HEK293 (cell line): Measurements from ENCODE around the gene MYO1F.

Experiments used
- CTCF ChIA-PET: fragments of 350-600 bp; formaldehyde crosslinking; extraction: SDS; loops from one replicate; lab custom pipeline; 2021; ENCODE audit warnings: antibody characterized with exemption; lab: Yijun Ruan, JAX
- POLR2A ChIA-PET: fragments of 300-600 bp; formaldehyde crosslinking; extraction: SDS; loops from one replicate; lab custom pipeline; 2020; ENCODE audit warnings: antibody characterized with exemption, inconsistent platforms; lab: Yijun Ruan, JAX
- H3K27ac ChIP-seq: fragments of 200-500 bp; sonication (Bioruptor generic); 2 replicates; pipeline ENCODE4 v1.5.1; 2014; ENCODE audit warnings: low read depth, low read length, control low read depth, inconsistent platforms; ENCODE audit errors: extremely low read depth
- H3K36me3 ChIP-seq, 2 experiments: fragments of 200-500 bp in 1 of 2; sonication (Bioruptor generic) in 1 of 2; 1 replicate in 1 of 2; 2 replicates in 1 of 2; pipeline ENCODE4 v1.5.1; 2014 to 2017; ENCODE audit warnings: inconsistent platforms in 2 of 2, low read length in 2 of 2; ENCODE audit not compliant: control insufficient read depth in 2 of 2, insufficient read depth in 1 of 2
- H3K4me1 ChIP-seq: fragments of 200-500 bp; sonication (Bioruptor generic); 2 replicates; pipeline ENCODE4 v1.5.1; 2014; ENCODE audit warnings: mild to moderate bottlenecking, low read length, inconsistent platforms; ENCODE audit not compliant: control insufficient read depth, insufficient read depth
- H3K4me3 ChIP-seq: 2 replicates; pipeline ENCODE4 v1.5.1; 2011; ENCODE audit warnings: low read depth, mild to moderate bottlenecking, control low read depth, low read length, moderate library complexity
- H3K9me3 ChIP-seq: fragments of 200-500 bp; sonication (Bioruptor generic); 2 replicates; pipeline ENCODE4 v1.5.1; 2014; ENCODE audit warnings: low read depth, low read length, inconsistent platforms; ENCODE audit not compliant: control insufficient read depth, insufficient read depth
- GLIS1 ChIP-seq: fragments of 450-650 bp; formaldehyde crosslinking; IDR thresholded peaks from 2 replicates; pipeline ENCODE4 v1.5.1; 2016; ENCODE audit warnings: missing biosample characterization, missing genetic modification characterization
- MEIS1 ChIP-seq: sonication (generic); formaldehyde crosslinking; IDR thresholded peaks from 2 replicates; pipeline ENCODE4 v1.8.1; 2022; ENCODE audit warnings: missing genetic modification reagents, mild to moderate bottlenecking, borderline replicate concordance
- MZF1 ChIP-seq: fragments of 450-650 bp; formaldehyde crosslinking; IDR thresholded peaks from 2 replicates; pipeline ENCODE4 v1.5.1; 2017; ENCODE audit warnings: missing biosample characterization, missing genetic modification characterization, borderline replicate concordance
- REST ChIP-seq: fragments of 450-650 bp; formaldehyde crosslinking; IDR thresholded peaks from 2 replicates; pipeline ENCODE4 v1.5.1; 2016; ENCODE audit warnings: missing biosample characterization, missing genetic modification characterization
- SCRT2 ChIP-seq: fragments of 450-650 bp; formaldehyde crosslinking; IDR thresholded peaks from 2 replicates; pipeline ENCODE4 v1.5.1; 2016; ENCODE audit warnings: missing biosample characterization, missing genetic modification characterization
- TRIM28 ChIP-seq: IDR thresholded peaks from 2 replicates; pipeline ENCODE4 v1.6.1; 2011; ENCODE audit warnings: low read length, control low read depth, borderline replicate concordance
- ZBTB48 ChIP-seq: fragments of 450-650 bp; formaldehyde crosslinking; IDR thresholded peaks from 2 replicates; pipeline ENCODE4 v1.5.1; 2016; ENCODE audit warnings: missing biosample characterization, missing genetic modification characterization
- ZFP69B ChIP-seq: fragments of 450-650 bp; formaldehyde crosslinking; IDR thresholded peaks from 2 replicates; pipeline ENCODE4 v1.5.1; 2016; ENCODE audit warnings: missing biosample characterization, missing genetic modification characterization
- ZIC2 ChIP-seq: fragments of 450-650 bp; formaldehyde crosslinking; IDR thresholded peaks from 2 replicates; pipeline ENCODE4 v1.5.1; 2016; ENCODE audit warnings: missing biosample characterization, missing genetic modification characterization
- ZNF155 ChIP-seq: fragments of 450-650 bp; formaldehyde crosslinking; IDR thresholded peaks from 2 replicates; pipeline ENCODE4 v1.5.1; 2016; ENCODE audit warnings: missing biosample characterization, missing genetic modification characterization
- ZNF157 ChIP-seq: fragments of 450-650 bp; formaldehyde crosslinking; IDR thresholded peaks from 2 replicates; pipeline ENCODE4 v1.5.1; 2016; ENCODE audit warnings: missing biosample characterization, missing genetic modification characterization
- ZNF223 ChIP-seq: fragments of 450-650 bp; formaldehyde crosslinking; IDR thresholded peaks from 2 replicates; pipeline ENCODE4 v1.5.1; 2016; ENCODE audit warnings: missing biosample characterization, missing genetic modification characterization
- ZNF292 ChIP-seq: fragments of 450-650 bp; formaldehyde crosslinking; IDR thresholded peaks from 2 replicates; pipeline ENCODE4 v1.5.1; 2016; ENCODE audit warnings: low read depth, missing biosample characterization, missing genetic modification characterization, borderline replicate concordance
- ZNF302 ChIP-seq: fragments of 450-650 bp; formaldehyde crosslinking; IDR thresholded peaks from 2 replicates; pipeline ENCODE4 v1.5.1; 2016; ENCODE audit warnings: missing biosample characterization, missing genetic modification characterization, low read depth
- ZNF311 ChIP-seq: fragments of 450-650 bp; formaldehyde crosslinking; IDR thresholded peaks from 2 replicates; pipeline ENCODE4 v1.5.1; 2017; ENCODE audit warnings: missing biosample characterization, missing genetic modification characterization, borderline replicate concordance
- ZNF341 ChIP-seq: fragments of 450-650 bp; formaldehyde crosslinking; IDR thresholded peaks from 2 replicates; pipeline ENCODE4; 2016; ENCODE audit warnings: low read depth, missing biosample characterization, missing genetic modification characterization
- ZNF391 ChIP-seq: fragments of 450-650 bp; formaldehyde crosslinking; IDR thresholded peaks from 2 replicates; pipeline ENCODE4 v1.5.1; 2016; ENCODE audit warnings: low read depth, missing biosample characterization, missing genetic modification characterization, borderline replicate concordance
- ZNF416 ChIP-seq: fragments of 450-650 bp; formaldehyde crosslinking; IDR thresholded peaks from 2 replicates; pipeline ENCODE4 v1.5.1; 2016; ENCODE audit warnings: missing biosample characterization, missing genetic modification characterization
- ZNF529 ChIP-seq: fragments of 450-650 bp; formaldehyde crosslinking; IDR thresholded peaks from 2 replicates; pipeline ENCODE4 v1.5.1; 2017; ENCODE audit warnings: missing genetic modification characterization, missing biosample characterization; ENCODE audit not compliant: insufficient replicate concordance
- ZNF549 ChIP-seq: fragments of 450-650 bp; IDR thresholded peaks from 2 replicates; pipeline ENCODE4 v1.5.1; 2018; ENCODE audit warnings: missing biosample characterization, missing genetic modification characterization, mild to moderate bottlenecking, inconsistent platforms, moderate library complexity
- ZNF629 ChIP-seq: fragments of 450-650 bp; formaldehyde crosslinking; IDR thresholded peaks from 2 replicates; pipeline ENCODE4 v1.5.1; 2017; ENCODE audit warnings: missing biosample characterization, missing genetic modification characterization
- ZNF768 ChIP-seq: fragments of 450-650 bp; formaldehyde crosslinking; IDR thresholded peaks from 2 replicates; pipeline ENCODE4 v1.5.1; 2018; ENCODE audit warnings: missing biosample characterization, mild to moderate bottlenecking, missing genetic modification characterization
- ZNF785 ChIP-seq: fragments of 450-650 bp; formaldehyde crosslinking; IDR thresholded peaks from 2 replicates; pipeline ENCODE4 v1.5.1; 2016; ENCODE audit warnings: missing biosample characterization, missing genetic modification characterization
- ZNF830 ChIP-seq: fragments of 450-650 bp; IDR thresholded peaks from 2 replicates; pipeline ENCODE4 v1.5.0; 2018; ENCODE audit warnings: missing biosample characterization, missing genetic modification characterization, low read depth, mild to moderate bottlenecking, moderate library complexity
- ZNF843 ChIP-seq: fragments of 450-650 bp; formaldehyde crosslinking; IDR thresholded peaks from 2 replicates; pipeline ENCODE4 v1.5.1; 2016; ENCODE audit warnings: missing biosample characterization, missing genetic modification characterization
- TF ChIP-seq, protein P1 (sequence below): fragments of 450-650 bp; formaldehyde crosslinking; IDR thresholded peaks from 2 replicates; pipeline ENCODE4 v1.5.1; 2016; ENCODE audit warnings: missing biosample characterization, missing genetic modification characterization
- TF ChIP-seq, protein P2 (sequence below): IDR thresholded peaks from 2 replicates; pipeline ENCODE4 v1.6.1; 2011; ENCODE audit warnings: mild to moderate bottlenecking, low read depth, low read length, borderline replicate concordance
- TF ChIP-seq, protein P3 (sequence below): fragments of 450-650 bp; formaldehyde crosslinking; IDR thresholded peaks from 2 replicates; pipeline ENCODE4 v1.5.1; 2016; ENCODE audit warnings: missing biosample characterization, missing genetic modification characterization

The MYO1F gene

GRCh38 chr19:8531470-8531869, 45.8 kb downstream of the MYO1F start:
- Histone ChIP-seq H3K4me3 (no peak overlapping the region), H3K36me3 (no peaks in the 10 kb centered on the region), H3K27ac (no peak overlapping the region), H3K9me3 (no peaks in the 10 kb centered on the region), H3K4me1 (no peaks in the 10 kb centered on the region)
- CTCF ChIA-PET: interaction anchor here (0.7 kb wide), 1 partner anchor 383 kb away, joined by 3 read pairs; no protein-coding TSS in a partner anchor
- POLR2A ChIA-PET: interaction anchor here (1.3 kb wide), 1 partner anchor 17 kb away, joined by 5 read pairs; the partner anchor contains the start of gene ZNF414
- no peak for TF ChIP-seq ZNF302 (tag by site-specific recombination)
- no peak for TF ChIP-seq ZNF341
- TF ChIP-seq ZNF843 (tag by site-specific recombination): no peak
- no peak for TF ChIP-seq ZNF768
- TF ChIP-seq ZNF830 (tag by site-specific recombination): no peak
- 0 out of 2 replicates have a peak, but pooled peaks have one; percentile 38 for TF ChIP-seq SCRT2
- TF ChIP-seq, protein P1, sequence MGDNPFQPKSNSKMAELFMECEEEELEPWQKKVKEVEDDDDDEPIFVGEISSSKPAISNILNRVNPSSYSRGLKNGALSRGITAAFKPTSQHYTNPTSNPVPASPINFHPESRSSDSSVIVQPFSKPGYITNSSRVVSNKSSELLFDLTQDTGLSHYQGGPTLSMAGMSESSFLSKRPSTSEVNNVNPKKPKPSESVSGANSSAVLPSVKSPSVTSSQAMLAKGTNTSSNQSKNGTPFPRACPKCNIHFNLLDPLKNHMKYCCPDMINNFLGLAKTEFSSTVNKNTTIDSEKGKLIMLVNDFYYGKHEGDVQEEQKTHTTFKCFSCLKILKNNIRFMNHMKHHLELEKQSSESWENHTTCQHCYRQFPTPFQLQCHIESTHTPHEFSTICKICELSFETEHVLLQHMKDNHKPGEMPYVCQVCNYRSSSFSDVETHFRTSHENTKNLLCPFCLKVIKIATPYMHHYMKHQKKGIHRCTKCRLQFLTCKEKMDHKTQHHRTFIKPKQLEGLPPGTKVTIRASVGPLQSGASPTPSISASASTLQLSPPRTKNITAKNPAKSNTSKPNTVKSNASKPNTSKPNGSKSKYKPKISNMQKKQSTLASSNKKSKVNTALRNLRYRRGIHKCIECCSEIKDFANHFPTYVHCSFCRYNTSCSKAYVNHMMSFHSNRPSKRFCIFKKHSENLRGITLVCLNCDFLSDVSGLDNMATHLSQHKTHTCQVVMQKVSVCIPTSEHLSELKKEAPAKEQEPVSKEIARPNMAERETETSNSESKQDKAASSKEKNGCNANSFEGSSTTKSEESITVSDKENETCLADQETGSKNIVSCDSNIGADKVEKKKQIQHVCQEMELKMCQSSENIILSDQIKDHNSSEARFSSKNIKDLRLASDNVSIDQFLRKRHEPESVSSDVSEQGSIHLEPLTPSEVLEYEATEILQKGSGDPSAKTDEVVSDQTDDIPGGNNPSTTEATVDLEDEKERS (tag by site-specific recombination): no peak
- no peak for TF ChIP-seq TRIM28
- TF ChIP-seq ZFP69B (tag by site-specific recombination): no peak
- TF ChIP-seq ZNF629 (tag by site-specific recombination): peak; percentile 42; the same call in 1 of the 2 replicates
- TF ChIP-seq ZNF785 (tag by site-specific recombination): no peak
- TF ChIP-seq ZBTB48 (tag by site-specific recombination): no peak
- no peak for TF ChIP-seq MEIS1 (CRISPR knock-in tag)
- TF ChIP-seq MZF1: no peak
- TF ChIP-seq ZNF311 (tag by site-specific recombination): no peak
- no peak for TF ChIP-seq REST (tag by site-specific recombination)
- TF ChIP-seq ZNF155 (tag by site-specific recombination): no peak
- no peak for TF ChIP-seq ZNF292 (tag by site-specific recombination)
- no peak for TF ChIP-seq ZNF529 (tag by site-specific recombination)
- TF ChIP-seq, protein P2, sequence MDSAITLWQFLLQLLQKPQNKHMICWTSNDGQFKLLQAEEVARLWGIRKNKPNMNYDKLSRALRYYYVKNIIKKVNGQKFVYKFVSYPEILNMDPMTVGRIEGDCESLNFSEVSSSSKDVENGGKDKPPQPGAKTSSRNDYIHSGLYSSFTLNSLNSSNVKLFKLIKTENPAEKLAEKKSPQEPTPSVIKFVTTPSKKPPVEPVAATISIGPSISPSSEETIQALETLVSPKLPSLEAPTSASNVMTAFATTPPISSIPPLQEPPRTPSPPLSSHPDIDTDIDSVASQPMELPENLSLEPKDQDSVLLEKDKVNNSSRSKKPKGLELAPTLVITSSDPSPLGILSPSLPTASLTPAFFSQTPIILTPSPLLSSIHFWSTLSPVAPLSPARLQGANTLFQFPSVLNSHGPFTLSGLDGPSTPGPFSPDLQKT: no peak
- TF ChIP-seq ZNF416: no peak
- 0 out of 2 replicates have a peak, but pooled peaks have one; percentile 14 for TF ChIP-seq GLIS1
- TF ChIP-seq, protein P3, sequence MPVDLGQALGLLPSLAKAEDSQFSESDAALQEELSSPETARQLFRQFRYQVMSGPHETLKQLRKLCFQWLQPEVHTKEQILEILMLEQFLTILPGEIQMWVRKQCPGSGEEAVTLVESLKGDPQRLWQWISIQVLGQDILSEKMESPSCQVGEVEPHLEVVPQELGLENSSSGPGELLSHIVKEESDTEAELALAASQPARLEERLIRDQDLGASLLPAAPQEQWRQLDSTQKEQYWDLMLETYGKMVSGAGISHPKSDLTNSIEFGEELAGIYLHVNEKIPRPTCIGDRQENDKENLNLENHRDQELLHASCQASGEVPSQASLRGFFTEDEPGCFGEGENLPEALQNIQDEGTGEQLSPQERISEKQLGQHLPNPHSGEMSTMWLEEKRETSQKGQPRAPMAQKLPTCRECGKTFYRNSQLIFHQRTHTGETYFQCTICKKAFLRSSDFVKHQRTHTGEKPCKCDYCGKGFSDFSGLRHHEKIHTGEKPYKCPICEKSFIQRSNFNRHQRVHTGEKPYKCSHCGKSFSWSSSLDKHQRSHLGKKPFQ (tag by site-specific recombination): no peak
- peak; percentile 74 for TF ChIP-seq ZIC2 (tag by site-specific recombination)
- TF ChIP-seq ZNF391: no peak
- no peak for TF ChIP-seq ZNF157
- no peak for TF ChIP-seq ZNF223 (tag by site-specific recombination)
- TF ChIP-seq ZNF549 (tag by site-specific recombination): no peak
